Measurements from ENCODE around the gene SLC66A2. TPM values are rescaled to one million over a fixed set of nuclear protein-coding genes. Genes with fewer than 3 reads are reported as not detected.

SLC66A2 gene
- total and polyA plus RNA-seq, 12 donors: 5.1 to 47.8 (median 32.9) TPM

- intact Hi-C loops (cut with DNase I): loop anchor here in 1 of 2 donors (10.0 kb wide), 1 partner anchor 63 kb away; no protein-coding TSS in a partner anchor
- Histone ChIP-seq H3K4me3 (no peak overlapping the region), H3K4me1 (replicated peaks in 1 of 2) (no peaks in the 10 kb centered on the region), H3K9me3 (replicated peaks in 1 of 3) (no peaks in the 10 kb centered on the region), H3K27ac (no peak overlapping the region), H3K27me3 (no peaks in the 10 kb centered on the region), H3K36me3 (replicated peaks in 1 of 2) (no peaks in the 10 kb centered on the region)
- peak in 1 of 7 donors; percentile 30 for DNase-seq
- TF ChIP-seq CTCF (IDR thresholded peaks at IDR 0.05): no peak
- TF ChIP-seq POLR2A (IDR thresholded peaks at IDR 0.05): no peak
- 72 to 83% (median 81%) methylated on average over 23 to 33 of the region's 33 CpGs for WGBS, 4 donors
These were observed 79.9 kb downstream of the SLC66A2 start for GRCh38 chr18:79871481-79872091.

- intact Hi-C loops (cut with DNase I): loop anchor here in 1 of 2 donors (10.0 kb wide), 1 partner anchor 64 kb away; no protein-coding TSS in a partner anchor
- no peaks in the 10 kb centered on the region for H3K27me3 ChIP-seq
- H3K9me3 ChIP-seq (replicated peaks in 1 of 3): no peaks in the 10 kb centered on the region
- WGBS, 4 donors: 80 to 86% (median 83%) methylated on average over 1 to 17 of the region's 17 CpGs
- TF ChIP-seq POLR2A (IDR thresholded peaks at IDR 0.05) (no peak), CTCF (IDR thresholded peaks at IDR 0.05) (no peak)
- H3K36me3 ChIP-seq (replicated peaks in 1 of 2): no peaks in the 10 kb centered on the region
- DNase-seq: peak in 1 of 7 donors; percentile 41
- H3K4me1 ChIP-seq (replicated peaks in 1 of 2): no peaks in the 10 kb centered on the region
- no peak overlapping the region for H3K27ac ChIP-seq
- no peak overlapping the region for H3K4me3 ChIP-seq
These were observed 80.4 kb downstream of the SLC66A2 start for GRCh38 chr18:79871026-79871390.

GRCh38 chr18:79870301-79871025 lies 81.0 kb downstream of the SLC66A2 start:
- DNase-seq: no peak
- Histone ChIP-seq H3K27me3 (no peaks in the 10 kb centered on the region), H3K36me3 (replicated peaks in 1 of 2) (no peaks in the 10 kb centered on the region), H3K9me3 (replicated peaks in 1 of 3) (no peaks in the 10 kb centered on the region), H3K4me3 (no peak overlapping the region), H3K27ac (no peak overlapping the region), H3K4me1 (replicated peaks in 1 of 2) (no peaks in the 10 kb centered on the region)
- TF ChIP-seq CTCF (IDR thresholded peaks at IDR 0.05): no peak
- no peak for TF ChIP-seq POLR2A (IDR thresholded peaks at IDR 0.05)
- intact Hi-C loops (cut with DNase I): loop anchor here in 1 of 2 donors (10.0 kb wide), 1 partner anchor 64 kb away; no protein-coding TSS in a partner anchor
- 76 to 85% (median 81%) methylated on average over 14 to 19 of the region's 19 CpGs for WGBS, 4 donors

- no peak for DNase-seq
- WGBS, 4 donors: 85 to 91% (median 89%) methylated on average over 24 to 32 of the region's 32 CpGs
These were observed 81.7 kb downstream of the SLC66A2 start for GRCh38 chr18:79869591-79870300.

More at GRCh38 chr18:79869591-79870300, 81.7 kb downstream of the SLC66A2 start:
- Histone ChIP-seq H3K27me3 (no peaks in the 10 kb centered on the region), H3K36me3 (replicated peaks in 1 of 2) (no peaks in the 10 kb centered on the region), H3K4me3 (no peak overlapping the region), H3K27ac (no peak overlapping the region), H3K9me3 (replicated peaks in 1 of 3) (no peaks in the 10 kb centered on the region), H3K4me1 (replicated peaks in 1 of 2) (no peaks in the 10 kb centered on the region)
- intact Hi-C loops (cut with DNase I): loop anchor here in 1 of 2 donors (10.0 kb wide), 1 partner anchor 65 kb away; no protein-coding TSS in a partner anchor
- TF ChIP-seq POLR2A (IDR thresholded peaks at IDR 0.05) (no peak), CTCF (IDR thresholded peaks at IDR 0.05) (no peak)

Data from adrenal gland (tissue), 12 donors.